Urothelium cell line (cell line): ENCODE results near the gene CDCA3.
A peak's percentile ranks its signal among the peaks of the same experiment; 100 is the strongest.

Experiments used
- DNase-seq: peaks from one replicate; pipeline ENCODE4 v3.0.0; 2011; ENCODE audit warnings: low spot score, mixed read lengths
- FAIRE-seq: peaks from 2 replicates; lab custom pipeline; 2011; peaks lifted over from hg19 to GRCh38; lab: Jason Lieb, UNC

Gene CDCA3

GRCh38 chr12:6834873-6835272, 16.2 kb downstream of the CDCA3 start:
- DNase-seq (no peak), FAIRE-seq (no peak)

GRCh38 chr12:6834254-6834653, 16.8 kb downstream of the CDCA3 start:
- DNase-seq (no peak), FAIRE-seq (no peak)

GRCh38 chr12:6833189-6833890, 17.7 kb downstream of the CDCA3 start:
- DNase-seq (no peak), FAIRE-seq (no peak)

GRCh38 chr12:6832125-6832524, 19.0 kb downstream of the CDCA3 start:
- no peak for DNase-seq
- no peak for FAIRE-seq

GRCh38 chr12:6831450-6831995, 19.6 kb downstream of the CDCA3 start:
- FAIRE-seq (peak; percentile 27), DNase-seq (no peak)

- FAIRE-seq: no peak
- DNase-seq: no peak
These were observed 20.1 kb downstream of the CDCA3 start for GRCh38 chr12:6830999-6831398.

GRCh38 chr12:6830286-6830890, 20.7 kb downstream of the CDCA3 start:
- peak; percentile 48 for FAIRE-seq
- no peak for DNase-seq

GRCh38 chr12:6829536-6830220, 21.4 kb downstream of the CDCA3 start:
- FAIRE-seq (no peak), DNase-seq (peak; percentile 71)

- DNase-seq: peak; percentile 64
These were observed 22.1 kb downstream of the CDCA3 start for GRCh38 chr12:6828781-6829535.

GRCh38 chr12:6827982-6828780, 22.9 kb downstream of the CDCA3 start, which contains the start of gene P3H3:
TSS of gene P3H3 (plus strand) at chr12:6828407. CDS start at chr12:6828441, 34 bp downstream.
- FAIRE-seq: peak; percentile 77

More at GRCh38 chr12:6828781-6829535, 22.1 kb downstream of the CDCA3 start:
- peak; percentile 74 for FAIRE-seq

GRCh38 chr12:6827437-6827911, 23.6 kb downstream of the CDCA3 start:
- FAIRE-seq: peak; percentile 99
- DNase-seq: peak; percentile 91

More at GRCh38 chr12:6827982-6828780, 22.9 kb downstream of the CDCA3 start, which contains the start of gene P3H3:
- peak; percentile 68 for DNase-seq

GRCh38 chr12:6826734-6827436, 24.2 kb downstream of the CDCA3 start:
- FAIRE-seq: no peak
- no peak for DNase-seq

- FAIRE-seq (no peak), DNase-seq (no peak)
These were observed 24.9 kb downstream of the CDCA3 start for GRCh38 chr12:6826125-6826733.

GRCh38 chr12:6825398-6826124, 25.5 kb downstream of the CDCA3 start:
- peak; percentile 82 for FAIRE-seq
- DNase-seq: peak; percentile 85

GRCh38 chr12:6824901-6825381, 26.1 kb downstream of the CDCA3 start:
- FAIRE-seq (peak; percentile 9), DNase-seq (no peak)

GRCh38 chr12:6824085-6824775, 26.9 kb downstream of the CDCA3 start:
- no peak for DNase-seq
- no peak for FAIRE-seq
